GM23338 (cell line): Measurements from ENCODE around the gene UBA5. TPM values are rescaled to one million over a fixed set of nuclear protein-coding genes. Genes with fewer than 3 reads are reported as not detected.

ENCODE experiments used
- ATAC-seq: fragments of 200-7000 bp; cut with Tn5 transposase; 3 replicates; pipeline ENCODE4 v1.9.1; 2020
- DNase-seq: peaks from one replicate; pipeline ENCODE4 v3.0.0-alpha.2; 2015; ENCODE audit warnings: low spot score
- H2AFZ ChIP-seq: fragments of 200-600 bp; sonication (generic); 2 replicates; pipeline ENCODE4 v1.8.0; 2016; ENCODE audit warnings: antibody characterized with exemption, mild to moderate bottlenecking, moderate library complexity
- H3F3A ChIP-seq: fragments of 200-600 bp; sonication (generic); replicated peaks from 2 replicates; pipeline ENCODE4 v1.8.0; 2017; ENCODE audit warnings: antibody characterized with exemption, mixed run types, low read depth
- H3K27ac ChIP-seq: fragments of 200-600 bp; sonication (generic); 2 replicates; pipeline ENCODE4 v1.6.1; 2016; ENCODE audit warnings: low read depth
- H3K27me3 ChIP-seq: fragments of 200-600 bp; sonication (generic); 2 replicates; pipeline ENCODE4 v1.8.0; 2016; ENCODE audit warnings: mild to moderate bottlenecking, mixed run types, moderate library complexity; ENCODE audit not compliant: insufficient read depth
- H3K36me3 ChIP-seq: fragments of 200-600 bp; sonication (generic); 2 replicates; pipeline ENCODE4 v1.8.0; 2016; ENCODE audit warnings: mild to moderate bottlenecking; ENCODE audit not compliant: insufficient read depth
- H3K4me1 ChIP-seq: fragments of 200-600 bp; sonication (generic); 2 replicates; pipeline ENCODE4 v1.8.0; 2016; ENCODE audit warnings: mild to moderate bottlenecking, moderate library complexity; ENCODE audit not compliant: insufficient read depth
- H3K4me2 ChIP-seq: fragments of 200-600 bp; sonication (generic); 2 replicates; pipeline ENCODE4 v1.7.1; 2017; ENCODE audit warnings: mixed run types
- H3K4me3 ChIP-seq: fragments of 200-600 bp; sonication (generic); 2 replicates; pipeline ENCODE4 v1.6.1; 2016; ENCODE audit warnings: mixed run types
- H3K79me2 ChIP-seq: fragments of 200-600 bp; sonication (generic); replicated peaks from 2 replicates; pipeline ENCODE4 v1.8.0; 2017; ENCODE audit warnings: mild to moderate bottlenecking; ENCODE audit not compliant: insufficient read depth
- H3K9me2 ChIP-seq: fragments of 200-600 bp; sonication (generic); 2 replicates; pipeline ENCODE4 v1.8.0; 2017; ENCODE audit not compliant: insufficient read depth
- H4K20me1 ChIP-seq: fragments of 200-600 bp; sonication (generic); replicated peaks from 2 replicates; pipeline ENCODE4 v1.8.0; 2017; ENCODE audit warnings: mild to moderate bottlenecking; ENCODE audit not compliant: insufficient read depth
- H3K27ac Mint-ChIP-seq: 2 replicates; pipeline ENCODE4 v1.8.0; 2020; ENCODE audit warnings: inconsistent platforms, mild to moderate bottlenecking, moderate library complexity, mixed read lengths
- H3K27me3 Mint-ChIP-seq: 3 replicates; pipeline ENCODE4 v1.8.0; 2022; ENCODE audit warnings: low read depth, mild to moderate bottlenecking, moderate library complexity, mixed read lengths, inconsistent platforms; ENCODE audit not compliant: insufficient read depth, poor library complexity
- H3K36me3 Mint-ChIP-seq: 3 replicates; pipeline ENCODE4 v1.8.0; 2021; ENCODE audit warnings: low read depth, mild to moderate bottlenecking, inconsistent platforms, moderate library complexity, mixed read lengths
- H3K4me1 Mint-ChIP-seq: 3 replicates; pipeline ENCODE4 v1.8.0; 2020; ENCODE audit warnings: mild to moderate bottlenecking, inconsistent platforms, mixed read lengths
- H3K4me3 Mint-ChIP-seq: 3 replicates; pipeline ENCODE4 v1.8.0; 2021; ENCODE audit warnings: moderate library complexity, mild to moderate bottlenecking, inconsistent platforms, mixed read lengths
- H3K9me3 Mint-ChIP-seq: 3 replicates; pipeline ENCODE4 v1.8.0; 2020; ENCODE audit warnings: moderate library complexity, mild to moderate bottlenecking, inconsistent platforms, mixed read lengths
- CTCF ChIP-seq, 2 experiments: fragments of 200-600 bp in 1 of 2; sonication (generic) in 1 of 2; conservative IDR thresholded peaks; 2 replicates each; pipeline versions ENCODE4 v1.5.1 to v1.6.1; 2016 to 2017; ENCODE audit warnings: antibody characterized with exemption in 2 of 2, low read depth in 2 of 2, mild to moderate bottlenecking in 2 of 2, moderate library complexity in 1 of 2
- ETS1 ChIP-seq: IDR thresholded peaks from 2 replicates; pipeline ENCODE4 v1.6.1; 2016; ENCODE audit warnings: antibody characterized with exemption
- EZH2phosphoT487 ChIP-seq: fragments of 200-600 bp; sonication (generic); IDR thresholded peaks from one replicate; pipeline ENCODE4 v1.8.1; 2018; ENCODE audit warnings: antibody characterized with exemption; ENCODE audit not compliant: unreplicated experiment
- POLR2AphosphoS5 ChIP-seq: IDR thresholded peaks from 2 replicates; pipeline ENCODE4 v1.6.1; 2016; ENCODE audit warnings: antibody characterized with exemption, low read depth
- polyA plus RNA-seq: library from polyadenylated mRNA; unstranded; fragments of >200 nt; fragmentation: Nextera tagmentation; extraction: Ambion mirVana; gene quantifications from 2 replicates; pipeline ENCODE4 v1.2.1, GENCODE V29; 2016
- total RNA-seq: library from RNA; depleted of rRNA; stranded (reverse); fragments of >200 nt; shearing (Covaris generic); gene quantifications from 2 replicates; pipeline ENCODE4 v1.2.3, GENCODE V29; 2014
- TF ChIP-seq, protein P1 (sequence below): fragments of 250-450 bp; sonication (Bioruptor Pico); IDR thresholded peaks from 2 replicates; pipeline ENCODE4 v1.5.0; 2020; ENCODE audit warnings: mild to moderate bottlenecking, moderate library complexity

The UBA5 gene
- total and polyA plus RNA-seq, 2 experiments from 2014 or later, result 22.8 to 51.5 TPM

GRCh38 chr3:132659000-132659364 is 1.1 kb upstream of the UBA5 start:
- ATAC-seq (peak; percentile 11), DNase-seq (peak; percentile 55)
- Mint-ChIP-seq H3K27ac (no peak overlapping the region), H3K9me3 (no peaks in the 10 kb centered on the region), H3K36me3 (no peaks in the 10 kb centered on the region), H3K27me3 (no peaks in the 10 kb centered on the region), H3K4me3 (peak overlapping the region; percentile 98), H3K4me1 (peaks cover 12% of the 10 kb centered on the region; the same call in 2 of the 3 replicates)
- Histone ChIP-seq H2AFZ (peak overlapping the region; percentile 98), H4K20me1 (no peaks in the 10 kb centered on the region), H3K27me3 (no peaks in the 10 kb centered on the region), H3F3A (no peaks in the 10 kb centered on the region), H3K4me3 (peak overlapping the region; percentile 89), H3K27ac (no peak overlapping the region), H3K4me2 (peak overlapping the region; percentile 94), H3K79me2 (peaks cover 34% of the 10 kb centered on the region), H3K9me2 (no peaks in the 10 kb centered on the region), H3K4me1 (no peaks in the 10 kb centered on the region; the same call in 1 of the 2 replicates), H3K36me3 (no peaks in the 10 kb centered on the region)
- TF ChIP-seq, protein P1, sequence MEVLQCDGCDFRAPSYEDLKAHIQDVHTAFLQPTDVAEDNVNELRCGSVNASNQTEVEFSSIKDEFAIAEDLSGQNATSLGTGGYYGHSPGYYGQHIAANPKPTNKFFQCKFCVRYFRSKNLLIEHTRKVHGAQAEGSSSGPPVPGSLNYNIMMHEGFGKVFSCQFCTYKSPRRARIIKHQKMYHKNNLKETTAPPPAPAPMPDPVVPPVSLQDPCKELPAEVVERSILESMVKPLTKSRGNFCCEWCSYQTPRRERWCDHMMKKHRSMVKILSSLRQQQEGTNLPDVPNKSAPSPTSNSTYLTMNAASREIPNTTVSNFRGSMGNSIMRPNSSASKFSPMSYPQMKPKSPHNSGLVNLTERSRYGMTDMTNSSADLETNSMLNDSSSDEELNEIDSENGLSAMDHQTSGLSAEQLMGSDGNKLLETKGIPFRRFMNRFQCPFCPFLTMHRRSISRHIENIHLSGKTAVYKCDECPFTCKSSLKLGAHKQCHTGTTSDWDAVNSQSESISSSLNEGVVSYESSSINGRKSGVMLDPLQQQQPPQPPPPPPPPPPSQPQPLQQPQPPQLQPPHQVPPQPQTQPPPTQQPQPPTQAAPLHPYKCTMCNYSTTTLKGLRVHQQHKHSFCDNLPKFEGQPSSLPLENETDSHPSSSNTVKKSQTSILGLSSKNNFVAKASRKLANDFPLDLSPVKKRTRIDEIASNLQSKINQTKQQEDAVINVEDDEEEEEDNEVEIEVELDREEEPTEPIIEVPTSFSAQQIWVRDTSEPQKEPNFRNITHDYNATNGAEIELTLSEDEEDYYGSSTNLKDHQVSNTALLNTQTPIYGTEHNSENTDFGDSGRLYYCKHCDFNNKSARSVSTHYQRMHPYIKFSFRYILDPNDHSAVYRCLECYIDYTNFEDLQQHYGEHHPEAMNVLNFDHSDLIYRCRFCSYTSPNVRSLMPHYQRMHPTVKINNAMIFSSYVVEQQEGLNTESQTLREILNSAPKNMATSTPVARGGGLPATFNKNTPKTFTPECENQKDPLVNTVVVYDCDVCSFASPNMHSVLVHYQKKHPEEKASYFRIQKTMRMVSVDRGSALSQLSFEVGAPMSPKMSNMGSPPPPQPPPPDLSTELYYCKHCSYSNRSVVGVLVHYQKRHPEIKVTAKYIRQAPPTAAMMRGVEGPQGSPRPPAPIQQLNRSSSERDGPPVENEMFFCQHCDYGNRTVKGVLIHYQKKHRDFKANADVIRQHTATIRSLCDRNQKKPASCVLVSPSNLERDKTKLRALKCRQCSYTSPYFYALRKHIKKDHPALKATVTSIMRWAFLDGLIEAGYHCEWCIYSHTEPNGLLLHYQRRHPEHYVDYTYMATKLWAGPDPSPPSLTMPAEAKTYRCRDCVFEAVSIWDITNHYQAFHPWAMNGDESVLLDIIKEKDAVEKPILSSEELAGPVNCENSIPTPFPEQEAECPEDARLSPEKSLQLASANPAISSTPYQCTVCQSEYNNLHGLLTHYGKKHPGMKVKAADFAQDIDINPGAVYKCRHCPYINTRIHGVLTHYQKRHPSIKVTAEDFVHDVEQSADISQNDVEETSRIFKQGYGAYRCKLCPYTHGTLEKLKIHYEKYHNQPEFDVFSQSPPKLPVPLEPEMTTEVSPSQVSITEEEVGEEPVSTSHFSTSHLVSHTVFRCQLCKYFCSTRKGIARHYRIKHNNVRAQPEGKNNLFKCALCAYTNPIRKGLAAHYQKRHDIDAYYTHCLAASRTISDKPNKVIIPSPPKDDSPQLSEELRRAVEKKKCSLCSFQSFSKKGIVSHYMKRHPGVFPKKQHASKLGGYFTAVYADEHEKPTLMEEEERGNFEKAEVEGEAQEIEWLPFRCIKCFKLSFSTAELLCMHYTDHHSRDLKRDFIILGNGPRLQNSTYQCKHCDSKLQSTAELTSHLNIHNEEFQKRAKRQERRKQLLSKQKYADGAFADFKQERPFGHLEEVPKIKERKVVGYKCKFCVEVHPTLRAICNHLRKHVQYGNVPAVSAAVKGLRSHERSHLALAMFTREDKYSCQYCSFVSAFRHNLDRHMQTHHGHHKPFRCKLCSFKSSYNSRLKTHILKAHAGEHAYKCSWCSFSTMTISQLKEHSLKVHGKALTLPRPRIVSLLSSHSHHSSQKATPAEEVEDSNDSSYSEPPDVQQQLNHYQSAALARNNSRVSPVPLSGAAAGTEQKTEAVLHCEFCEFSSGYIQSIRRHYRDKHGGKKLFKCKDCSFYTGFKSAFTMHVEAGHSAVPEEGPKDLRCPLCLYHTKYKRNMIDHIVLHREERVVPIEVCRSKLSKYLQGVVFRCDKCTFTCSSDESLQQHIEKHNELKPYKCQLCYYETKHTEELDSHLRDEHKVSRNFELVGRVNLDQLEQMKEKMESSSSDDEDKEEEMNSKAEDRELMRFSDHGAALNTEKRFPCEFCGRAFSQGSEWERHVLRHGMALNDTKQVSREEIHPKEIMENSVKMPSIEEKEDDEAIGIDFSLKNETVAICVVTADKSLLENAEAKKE, result no peak

- Mint-ChIP-seq H3K4me1 (peaks cover 12% of the 10 kb centered on the region; the same call in 2 of the 3 replicates), H3K4me3 (peak within 1 kb of the TSS; percentile 98), H3K27ac (peak within 1 kb of the TSS; percentile 95), H3K9me3 (no peaks in the 10 kb centered on the region), H3K27me3 (no peaks in the 10 kb centered on the region), H3K36me3 (no peaks in the 10 kb centered on the region)
- Histone ChIP-seq H3K27me3 (no peaks in the 10 kb centered on the region), H3K79me2 (peaks cover 38% of the 10 kb centered on the region), H3K36me3 (no peaks in the 10 kb centered on the region), H3K27ac (peak within 1 kb of the TSS; percentile 73), H3K4me3 (peak within 1 kb of the TSS; percentile 89), H3K9me2 (no peaks in the 10 kb centered on the region), H3K4me2 (peak within 1 kb of the TSS; percentile 94), H3K4me1 (no peaks in the 10 kb centered on the region; the same call in 1 of the 2 replicates), H4K20me1 (no peaks in the 10 kb centered on the region), H2AFZ (peak within 1 kb of the TSS; percentile 98), H3F3A (no peaks in the 10 kb centered on the region)
- TF ChIP-seq EZH2phosphoT487, result no peak
- TF ChIP-seq CTCF (conservative IDR thresholded peaks at IDR 0.05; ENCODE audit: low read depth in 2 of 2), result peak; percentile 55 to 57
- no peak for TF ChIP-seq ETS1
- TF ChIP-seq POLR2AphosphoS5, result peak; percentile 57; the same call in 1 of the 2 replicates
- ATAC-seq (peak; percentile 84), DNase-seq (peak; percentile 75)
Measured at GRCh38 chr3:132659365-132660051, 621 bp upstream of the UBA5 start, which contains the start of gene ACAD11. TSS of gene ACAD11 (minus strand) at chr3:132659809. CDS start at chr3:132659751, 58 bp downstream.
